ENCODE measurements around the gene ADAM33.

GRCh38 chr20:3660262-3661059, 21.3 kb downstream of the ADAM33 start:
- TF ChIP-seq CTCF (conservative IDR thresholded peaks at IDR 0.05; ENCODE audit: low read depth, low read length) (no peak), EZH2 (IDR thresholded peaks at IDR 0.05; ENCODE audit: low read length, unreplicated experiment) (no peak)

Measured in PC-3 (cell line).